ENCODE measurements around the gene DLG5. TPM values are rescaled to one million over a fixed set of nuclear protein-coding genes. Genes with fewer than 3 reads are reported as not detected.

DLG5 gene
- total and polyA plus RNA-seq, 7 donors = 6.0 to 78.1 (median 41.0) TPM

DNA sequence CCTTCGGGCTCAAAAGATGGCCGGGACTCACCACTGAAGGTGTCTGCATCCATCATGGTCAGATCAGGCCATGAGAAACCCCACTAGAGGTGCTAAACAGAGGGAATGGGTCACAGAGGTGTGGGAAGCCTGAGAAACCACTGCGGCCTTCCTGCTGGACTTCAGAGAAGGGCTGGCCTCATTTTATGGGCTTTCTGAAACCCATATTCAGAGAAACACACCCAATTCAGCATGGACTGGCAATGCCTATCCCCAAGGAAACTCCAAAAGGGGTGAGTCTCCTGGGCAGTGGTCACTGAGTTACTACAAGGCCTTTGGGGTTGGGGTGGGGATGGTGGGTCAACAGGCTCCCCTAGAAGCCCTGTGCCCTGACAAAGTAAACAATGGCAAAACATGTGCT, 58.0 kb downstream of the DLG5 start:
- H3K36me3 ChIP-seq = peaks cover 6 to 17% (median 9%) of the 10 kb centered on the region in 4 donors
- 93% methylated on average over 3 of the region's 3 CpGs for WGBS, 2 donors
- peak overlapping the region; percentile 80 to 91 (median 83) for H3K27ac ChIP-seq
- intact Hi-C loops (cut with DNase I) = loop anchor here (5.0 kb wide), 1 partner anchor 59 kb away; the partner anchor contains the start of gene DLG5
- TF ChIP-seq EP300 (IDR thresholded peaks at IDR 0.05) (no peak), POLR2AphosphoS5 (IDR thresholded peaks at IDR 0.05) (no peak), POLR2A (IDR thresholded peaks at IDR 0.05) (no peak)
- TF ChIP-seq, protein P1, sequence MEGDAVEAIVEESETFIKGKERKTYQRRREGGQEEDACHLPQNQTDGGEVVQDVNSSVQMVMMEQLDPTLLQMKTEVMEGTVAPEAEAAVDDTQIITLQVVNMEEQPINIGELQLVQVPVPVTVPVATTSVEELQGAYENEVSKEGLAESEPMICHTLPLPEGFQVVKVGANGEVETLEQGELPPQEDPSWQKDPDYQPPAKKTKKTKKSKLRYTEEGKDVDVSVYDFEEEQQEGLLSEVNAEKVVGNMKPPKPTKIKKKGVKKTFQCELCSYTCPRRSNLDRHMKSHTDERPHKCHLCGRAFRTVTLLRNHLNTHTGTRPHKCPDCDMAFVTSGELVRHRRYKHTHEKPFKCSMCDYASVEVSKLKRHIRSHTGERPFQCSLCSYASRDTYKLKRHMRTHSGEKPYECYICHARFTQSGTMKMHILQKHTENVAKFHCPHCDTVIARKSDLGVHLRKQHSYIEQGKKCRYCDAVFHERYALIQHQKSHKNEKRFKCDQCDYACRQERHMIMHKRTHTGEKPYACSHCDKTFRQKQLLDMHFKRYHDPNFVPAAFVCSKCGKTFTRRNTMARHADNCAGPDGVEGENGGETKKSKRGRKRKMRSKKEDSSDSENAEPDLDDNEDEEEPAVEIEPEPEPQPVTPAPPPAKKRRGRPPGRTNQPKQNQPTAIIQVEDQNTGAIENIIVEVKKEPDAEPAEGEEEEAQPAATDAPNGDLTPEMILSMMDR (IDR thresholded peaks at IDR 0.05) = no peak
- H3K27me3 ChIP-seq = no peaks in the 10 kb centered on the region
- H3K4me3 ChIP-seq = no peak overlapping the region
- peaks cover 0 to 92% (median 78%) of the 10 kb centered on the region in 4 donors for H3K4me1 ChIP-seq
- DNase-seq = no peak
- H3K9me3 ChIP-seq = no peaks in the 10 kb centered on the region

- H3K4me3 ChIP-seq = no peak overlapping the region
- H3K36me3 ChIP-seq = peaks cover 6 to 17% (median 9%) of the 10 kb centered on the region in 4 donors
- no peak for TF ChIP-seq POLR2AphosphoS5 (IDR thresholded peaks at IDR 0.05)
- TF ChIP-seq EP300 (IDR thresholded peaks at IDR 0.05) = no peak
- TF ChIP-seq, protein P1 (IDR thresholded peaks at IDR 0.05) = no peak
- no peak for TF ChIP-seq POLR2A (IDR thresholded peaks at IDR 0.05)
- WGBS, 2 donors = 87% methylated on average over 6 of the region's 6 CpGs
- H3K27ac ChIP-seq = peak overlapping the region in 2 of 4 donors; percentile 84 to 91
- intact Hi-C loops (cut with DNase I) = loop anchor here (5.0 kb wide), 1 partner anchor 60 kb away; the partner anchor contains the start of gene DLG5
- H3K9me3 ChIP-seq = no peaks in the 10 kb centered on the region
- DNase-seq = no peak
- no peaks in the 10 kb centered on the region for H3K27me3 ChIP-seq
- peaks cover 0 to 83% (median 69%) of the 10 kb centered on the region in 4 donors for H3K4me1 ChIP-seq
These were observed 59.3 kb downstream of the DLG5 start for GRCh38 chr10:77867124-77867719.

DNA sequence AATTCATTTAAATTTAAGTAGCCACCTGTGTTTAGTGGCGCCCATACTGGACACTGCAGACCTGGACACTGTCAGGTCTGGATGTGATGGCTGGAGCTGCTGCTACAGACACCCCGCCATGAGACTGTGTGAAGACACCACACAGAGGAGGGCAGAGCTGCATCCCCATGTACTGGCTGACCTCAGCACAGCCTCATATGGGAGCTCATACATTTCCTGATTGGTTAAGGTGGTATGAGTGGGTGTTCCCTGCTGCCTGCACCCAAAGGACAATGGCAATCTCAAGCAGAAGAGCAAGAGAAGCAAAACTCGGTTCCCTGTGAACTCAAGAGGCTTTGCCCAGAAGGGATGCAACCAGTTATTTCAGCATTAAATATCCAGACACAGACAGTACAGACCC, 60.0 kb downstream of the DLG5 start:
- 84 to 86% methylated on average over 3 of the region's 3 CpGs for WGBS, 2 donors

DNA sequence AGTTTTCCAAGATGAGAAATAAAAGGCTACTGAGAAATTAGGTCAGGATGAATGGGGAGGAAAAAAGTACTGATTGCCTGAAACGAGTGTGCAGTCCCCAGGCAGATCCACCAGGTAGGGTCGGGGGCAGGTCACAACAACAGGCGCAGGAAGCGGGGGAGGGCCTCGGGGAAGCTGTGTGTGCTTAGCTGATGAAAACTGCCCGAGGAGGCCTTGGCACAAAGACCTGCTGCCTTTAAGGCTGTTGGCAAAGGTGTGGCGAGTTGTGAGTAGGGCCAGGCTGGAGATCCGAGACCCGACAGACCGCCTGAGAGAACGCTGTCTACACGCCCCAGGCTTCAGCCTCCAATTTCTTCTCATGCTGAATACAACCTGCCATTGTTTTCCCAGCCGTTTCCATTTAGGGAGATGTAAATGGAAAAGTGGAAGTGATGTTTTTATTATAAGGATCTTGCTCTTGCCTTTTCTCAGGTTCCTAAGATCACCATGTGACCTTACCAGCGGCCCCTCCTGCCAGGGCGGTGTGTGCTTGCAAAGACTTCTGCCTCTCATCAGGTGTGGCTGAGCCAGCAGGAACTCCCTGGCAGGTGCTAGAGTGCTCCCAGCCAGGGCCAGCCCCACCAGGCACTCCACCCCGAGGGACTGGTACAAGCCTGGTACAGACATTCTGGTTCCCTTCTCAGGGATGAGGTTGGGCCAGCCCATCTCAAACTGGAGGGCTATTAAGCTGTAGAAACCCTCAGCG, 60.8 kb downstream of the DLG5 start:
- DNase-seq = no peak
- no peak overlapping the region for H3K4me3 ChIP-seq
- H3K9me3 ChIP-seq = no peaks in the 10 kb centered on the region
- peak in 1 of 4 donors; percentile 47 for TF ChIP-seq POLR2AphosphoS5 (IDR thresholded peaks at IDR 0.05)
- no peak for TF ChIP-seq POLR2A (IDR thresholded peaks at IDR 0.05)
- TF ChIP-seq EP300 (IDR thresholded peaks at IDR 0.05) = peak in 1 of 4 donors; percentile 62
- TF ChIP-seq, protein P1 (IDR thresholded peaks at IDR 0.05) = no peak
- peak overlapping the region; percentile 51 to 91 (median 68) for H3K27ac ChIP-seq
- 27 to 56% methylated on average over 17 of the region's 17 CpGs for WGBS, 2 donors
- peaks cover 6 to 17% (median 9%) of the 10 kb centered on the region in 4 donors for H3K36me3 ChIP-seq
- H3K4me1 ChIP-seq = peaks cover 0 to 83% (median 66%) of the 10 kb centered on the region in 4 donors
- no peaks in the 10 kb centered on the region for H3K27me3 ChIP-seq
- intact Hi-C loops (cut with DNase I) = loop anchor here (5.0 kb wide), 1 partner anchor 62 kb away; the partner anchor contains the start of gene DLG5

More for the DNA sequence above, 60.0 kb downstream of the DLG5 start:
- TF ChIP-seq, protein P1 (IDR thresholded peaks at IDR 0.05) = no peak
- TF ChIP-seq POLR2AphosphoS5 (IDR thresholded peaks at IDR 0.05) = no peak
- no peak for TF ChIP-seq EP300 (IDR thresholded peaks at IDR 0.05)
- TF ChIP-seq POLR2A (IDR thresholded peaks at IDR 0.05) = no peak
- intact Hi-C loops (cut with DNase I) = loop anchor here (5.0 kb wide), 1 partner anchor 61 kb away; the partner anchor contains the start of gene DLG5
- H3K9me3 ChIP-seq = no peaks in the 10 kb centered on the region
- H3K4me1 ChIP-seq = peaks cover 0 to 83% (median 67%) of the 10 kb centered on the region in 4 donors
- DNase-seq = no peak
- H3K27ac ChIP-seq = peak overlapping the region in 3 of 4 donors; percentile 52 to 91 (median 84)
- H3K36me3 ChIP-seq = peaks cover 6 to 17% (median 9%) of the 10 kb centered on the region in 4 donors
- H3K27me3 ChIP-seq = no peaks in the 10 kb centered on the region
- no peak overlapping the region for H3K4me3 ChIP-seq
